GM18909 (cell line): ENCODE results near the gene MAEA.

Source experiments
- ATAC-seq: cut with Tn5 transposase; IDR thresholded peaks from one replicate; pipeline ENCODE4 v1.9.1; 2021; ENCODE audit warnings: mild to moderate bottlenecking; ENCODE audit not compliant: unreplicated experiment, poor library complexity

MAEA gene

GRCh38 chr4:1249731-1250526 is 39.8 kb upstream of the MAEA start:
- peak; percentile 9 for ATAC-seq

DNA sequence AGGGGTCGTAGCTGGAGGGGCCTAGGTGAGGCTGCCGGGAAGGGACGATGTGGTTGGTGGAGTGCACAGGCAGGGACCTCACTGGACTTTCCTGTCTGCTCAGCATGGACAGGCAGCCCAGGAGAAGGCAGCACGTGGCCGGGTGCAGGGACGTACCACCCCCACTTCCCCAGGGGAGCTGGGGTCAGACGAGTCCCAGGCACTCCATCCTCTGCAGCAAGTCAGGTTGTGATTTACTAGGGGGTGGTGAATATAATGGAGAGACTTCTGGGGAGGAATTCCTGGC is 39.2 kb upstream of the MAEA start:
- ATAC-seq, result no peak

DNA sequence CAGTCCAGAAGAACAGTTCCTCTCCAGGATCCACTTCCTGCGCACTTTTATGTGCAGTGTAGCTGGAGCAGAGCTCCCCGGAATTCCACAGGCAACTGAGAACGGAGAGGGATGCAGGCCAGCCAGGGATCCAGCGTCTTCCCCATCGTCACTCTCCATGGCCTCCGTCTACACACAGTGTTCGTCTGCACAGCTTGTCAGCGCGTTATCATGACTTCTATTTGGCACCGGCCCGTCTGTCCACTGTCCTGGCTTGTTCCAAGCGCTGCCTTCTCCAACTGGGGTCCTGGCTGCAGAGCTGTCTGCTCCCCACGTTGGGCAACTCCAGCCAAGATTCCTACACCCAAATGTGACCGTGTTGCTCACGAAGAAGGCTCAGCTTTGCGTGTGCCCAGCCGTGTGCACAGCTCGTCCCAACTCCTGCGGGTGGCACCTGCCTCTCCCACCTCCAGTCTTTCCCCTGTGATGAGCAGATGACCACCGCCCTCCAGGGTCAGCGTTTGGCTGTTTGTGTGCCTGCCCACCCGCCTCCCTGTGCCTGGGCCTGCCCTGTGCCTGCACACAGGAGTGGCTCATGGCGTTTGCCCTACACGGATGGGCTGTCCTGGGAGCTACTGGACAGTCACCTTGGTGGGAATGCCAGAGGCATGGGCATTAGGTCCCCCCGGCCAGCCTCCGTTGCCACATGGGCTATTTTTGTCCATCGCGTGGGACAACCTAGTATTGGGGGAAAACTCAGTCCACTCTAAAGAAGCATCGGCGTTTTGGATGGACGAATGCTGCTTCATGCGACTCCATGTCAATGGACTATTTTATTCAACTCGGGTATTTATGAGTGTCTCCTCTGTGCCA is 38.5 kb upstream of the MAEA start:
- ATAC-seq, result no peak

GRCh38 chr4:1251773-1252066 is 38.0 kb upstream of the MAEA start:
- no peak for ATAC-seq

DNA sequence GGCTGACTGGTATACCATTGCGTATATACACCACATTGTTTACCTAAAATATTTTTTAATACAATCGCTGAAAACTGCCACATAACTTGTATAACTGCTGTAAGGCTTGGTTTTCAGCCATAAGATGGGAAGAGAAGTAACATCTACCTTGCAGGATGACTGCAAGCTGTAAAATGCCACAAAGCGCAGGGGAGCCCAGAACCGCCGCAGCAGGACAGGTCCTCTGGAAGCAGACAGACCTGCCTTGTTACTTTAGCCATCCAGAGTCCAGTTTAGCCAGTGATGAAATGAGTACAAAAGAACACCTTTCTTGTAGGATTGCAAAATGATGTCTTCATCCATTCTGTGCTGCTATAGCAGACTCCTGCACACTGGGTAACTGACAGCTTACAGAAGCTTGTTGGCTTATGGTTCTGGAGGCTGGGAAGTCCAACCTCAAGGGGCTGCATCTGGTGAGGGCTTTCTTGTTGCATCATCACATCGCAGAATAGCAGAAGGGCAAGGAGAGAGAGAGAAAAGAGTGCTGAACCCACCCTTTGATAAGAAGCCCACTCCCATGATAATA is 36.7 kb upstream of the MAEA start:
- no peak for ATAC-seq

- ATAC-seq, result no peak
Measured at GRCh38 chr4:1253831-1254230, 35.9 kb upstream of the MAEA start.

DNA sequence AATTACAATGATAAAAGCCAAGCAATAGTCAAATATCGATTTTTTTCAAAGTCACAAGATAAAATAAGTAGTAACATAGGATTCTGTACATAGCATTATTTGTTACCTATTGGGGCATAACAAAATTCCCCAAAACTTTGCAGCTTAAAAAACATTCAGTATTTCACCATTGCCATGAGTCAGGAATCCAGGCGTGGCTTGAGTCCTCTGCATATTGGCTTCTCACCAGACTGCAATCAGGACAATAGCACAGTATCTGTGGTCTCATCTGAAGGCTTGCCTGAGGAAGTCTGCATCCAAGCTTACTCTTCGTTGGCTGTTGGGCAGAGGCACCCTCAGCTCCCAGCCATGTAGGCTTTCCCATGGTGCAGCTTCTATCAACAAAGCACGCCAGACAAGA is 34.5 kb upstream of the MAEA start:
- no peak for ATAC-seq

GRCh38 chr4:1255699-1256098 is 34.0 kb upstream of the MAEA start:
- no peak for ATAC-seq

DNA sequence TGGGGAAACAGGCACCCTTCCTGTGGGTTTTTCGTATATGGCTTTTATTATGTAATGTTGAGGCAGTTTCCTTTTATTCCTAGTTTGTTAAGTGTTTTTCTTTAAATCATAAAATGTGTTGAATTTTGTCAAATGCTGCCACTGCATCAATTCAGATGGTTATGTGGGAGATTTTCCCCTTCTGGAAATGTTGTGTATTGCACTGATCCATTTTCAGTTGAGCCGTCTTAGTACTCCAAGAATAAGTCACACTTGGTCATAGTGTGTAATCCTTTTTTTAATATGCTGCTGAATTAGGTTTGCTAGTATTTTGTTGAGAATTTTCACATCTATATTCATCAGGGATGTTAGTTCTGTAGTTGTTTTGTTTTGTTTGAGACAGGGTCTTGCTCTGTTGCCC is 31.2 kb upstream of the MAEA start:
- ATAC-seq, result no peak

DNA sequence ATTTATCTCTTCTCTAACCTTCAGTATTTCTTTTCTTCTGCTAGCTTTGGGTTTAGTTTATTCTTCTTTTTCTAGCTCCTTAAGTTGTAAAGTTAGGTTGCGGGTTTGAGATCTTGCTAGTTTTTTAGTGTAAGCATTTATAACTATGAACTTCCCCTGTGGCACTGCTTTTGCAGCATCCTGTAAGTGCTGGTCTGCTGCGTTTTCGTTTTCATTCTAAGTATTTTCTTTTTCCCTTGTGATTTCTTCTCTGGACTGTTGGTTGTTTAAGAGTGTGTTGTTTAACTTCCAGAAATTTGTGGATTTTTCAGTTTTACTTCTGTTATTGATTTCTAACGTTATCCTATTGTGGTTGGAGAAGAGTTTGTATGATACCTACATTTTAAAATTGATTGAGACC is 29.7 kb upstream of the MAEA start:
- no peak for ATAC-seq

- ATAC-seq, result no peak
Measured at GRCh38 chr4:1260418-1261106, 29.1 kb upstream of the MAEA start.

DNA sequence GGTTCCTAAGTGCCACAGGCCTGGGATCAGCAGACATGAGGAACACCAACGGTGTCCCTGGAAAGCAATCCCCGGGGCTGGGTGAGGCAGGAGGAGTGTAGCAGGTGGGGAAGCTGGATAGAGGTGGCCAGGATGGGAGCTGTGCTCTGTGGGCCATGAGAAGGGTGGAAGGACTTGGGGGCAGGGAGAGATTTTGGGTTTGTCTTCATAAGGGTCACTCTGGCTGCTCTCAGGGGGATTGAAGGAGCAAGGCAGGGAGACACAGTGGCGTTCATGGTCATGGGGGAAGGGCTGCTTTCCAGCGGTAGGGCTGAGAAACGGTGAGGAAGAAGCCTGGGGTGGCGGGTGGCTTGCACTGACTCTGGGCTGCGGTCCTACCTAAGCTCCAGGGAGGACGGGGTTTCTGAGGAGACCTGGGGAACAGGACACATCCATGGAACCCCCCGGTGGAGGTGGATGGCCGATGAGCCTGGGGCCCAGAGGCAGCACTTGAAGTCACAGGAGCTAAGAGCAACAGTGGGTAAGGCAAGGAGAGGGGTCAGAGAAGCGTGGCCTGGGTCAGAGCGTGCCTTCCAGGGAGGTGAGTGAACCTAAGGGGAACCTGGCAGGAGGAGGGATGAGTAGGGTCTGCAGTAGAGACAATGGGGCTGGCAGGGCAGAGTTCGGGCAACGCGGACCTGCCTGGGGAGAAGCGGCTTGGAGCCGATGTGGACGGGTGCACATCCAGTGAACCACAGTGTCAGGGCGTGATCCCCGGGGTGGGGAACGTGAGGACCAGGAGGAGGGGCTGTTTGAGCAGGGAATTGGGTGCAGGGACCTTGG is 28.4 kb upstream of the MAEA start:
- no peak for ATAC-seq

DNA sequence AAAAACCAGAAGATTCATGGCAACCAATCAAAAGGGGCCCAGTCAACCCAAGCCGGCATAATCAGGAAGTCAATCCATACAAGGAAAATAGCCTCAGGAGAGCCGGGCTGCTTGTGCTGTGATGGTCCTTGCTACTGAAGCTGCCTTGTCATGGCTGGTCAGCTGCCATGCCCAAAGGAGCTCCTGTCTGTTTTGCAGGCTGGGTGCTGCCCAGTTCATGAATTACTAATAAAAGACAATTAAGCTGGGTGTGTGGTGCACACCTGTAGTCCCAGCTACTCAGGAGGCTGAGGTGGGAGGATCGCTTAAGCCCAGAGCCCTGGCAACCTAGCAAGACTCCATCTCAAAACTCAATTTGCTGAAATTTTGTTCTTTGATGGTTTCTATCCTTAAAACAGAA is 24.7 kb upstream of the MAEA start:
- ATAC-seq, result no peak

- ATAC-seq, result no peak
Measured at GRCh38 chr4:1265351-1265750, 24.3 kb upstream of the MAEA start.

GRCh38 chr4:1266881-1267763 is 22.6 kb upstream of the MAEA start:
- ATAC-seq, result no peak

- ATAC-seq, result no peak
Measured at GRCh38 chr4:1269209-1269608, 20.5 kb upstream of the MAEA start.

DNA sequence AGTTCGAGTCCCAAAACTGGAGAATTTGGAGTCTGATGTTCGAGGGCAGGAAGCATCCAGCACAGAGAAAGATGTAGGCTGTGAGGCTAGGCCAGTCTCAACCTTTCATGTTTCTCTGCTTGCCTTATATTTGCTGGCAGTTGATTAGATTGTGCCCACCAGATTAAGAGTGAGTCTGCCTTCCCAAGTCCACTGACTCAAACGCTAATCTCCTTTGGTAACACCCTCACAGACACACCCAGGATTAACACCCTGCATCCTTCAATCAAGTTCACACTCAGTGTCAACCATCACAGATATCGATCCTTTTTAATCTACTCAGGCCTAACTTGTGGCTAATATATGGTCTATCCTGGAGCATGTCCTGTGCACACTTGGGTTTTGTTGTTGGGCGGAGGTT is 18.0 kb upstream of the MAEA start:
- no peak for ATAC-seq

GRCh38 chr4:1274871-1275270 is 14.8 kb upstream of the MAEA start:
- no peak for ATAC-seq

DNA sequence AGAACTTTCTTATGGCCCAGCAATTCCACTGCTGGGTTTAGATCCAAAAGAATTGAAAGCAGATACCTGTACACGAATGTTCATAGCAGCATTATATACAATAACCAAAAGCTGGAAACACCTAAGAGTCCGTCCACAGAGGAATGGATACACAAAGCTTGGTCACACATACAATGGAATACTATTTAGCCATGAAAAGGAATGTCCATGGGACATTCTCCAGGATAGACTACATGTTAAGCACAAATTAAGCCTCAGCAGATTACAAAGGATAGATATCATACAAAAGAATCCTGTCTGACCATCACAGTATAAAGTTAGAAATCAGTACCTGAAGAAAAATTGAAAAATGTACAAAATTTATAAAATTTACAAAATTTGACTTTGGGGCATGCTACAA is 12.7 kb upstream of the MAEA start:
- no peak for ATAC-seq
